ENCODE measurements around the gene ACTN4.
"Not testable (repeated sequence)": the region's sequence is repeated elsewhere in the genome, so short reads cannot be mapped to it uniquely, and the experiment has no call there.

ACTN4 gene

DNA sequence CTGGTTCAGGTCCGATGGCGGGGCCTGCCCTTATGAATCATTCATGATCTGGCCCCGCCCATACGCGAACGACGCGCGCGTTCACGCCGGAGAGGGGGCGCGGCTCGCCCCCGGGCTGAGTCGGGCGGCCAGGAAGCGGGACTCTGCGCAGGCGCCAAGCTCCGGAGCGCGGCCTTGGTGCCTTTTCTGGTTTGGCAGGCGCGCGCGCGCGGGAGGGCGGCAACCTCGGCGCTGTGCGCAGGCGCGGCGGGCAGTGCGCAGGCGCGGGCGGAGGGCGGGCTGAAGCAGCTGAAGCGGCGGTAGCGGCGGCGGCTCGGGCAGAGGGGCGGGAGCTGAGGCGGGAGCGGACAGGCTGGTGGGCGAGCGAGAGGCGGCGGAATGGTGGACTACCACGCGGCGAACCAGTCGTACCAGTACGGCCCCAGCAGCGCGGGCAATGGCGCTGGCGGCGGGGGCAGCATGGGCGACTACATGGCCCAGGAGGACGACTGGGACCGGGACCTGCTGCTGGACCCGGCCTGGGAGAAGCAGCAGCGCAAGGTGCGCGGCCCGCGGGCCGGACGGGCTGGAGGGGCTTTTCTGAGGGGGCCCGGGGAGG lies at the start of gene ACTN4:
ACTN4 (plus strand) TSS at position 282 of the 598 bp plus-strand sequence; CDS start at position 379, 97 bp downstream.
- DNase-seq (ENCODE audit: low read depth), result peak; percentile 63

DNA sequence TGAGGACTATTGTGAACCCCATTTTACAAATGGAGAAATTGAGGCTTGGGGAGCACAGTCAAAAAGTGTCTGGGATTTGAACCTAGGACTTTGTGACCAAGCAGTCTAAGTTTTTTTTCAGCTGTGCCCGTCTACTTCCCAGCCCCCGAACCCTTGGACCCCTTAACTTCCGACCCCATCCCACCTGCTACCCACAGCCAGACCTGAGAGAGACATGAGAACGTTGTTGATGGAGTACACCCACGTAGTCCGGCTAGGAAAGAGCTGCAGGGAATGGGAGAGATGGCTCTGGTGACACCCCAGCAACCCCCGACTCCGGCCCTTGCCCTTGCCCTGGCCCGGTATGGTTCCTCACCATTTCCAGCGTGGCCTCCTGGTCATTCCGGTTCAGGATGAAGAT lies 47.7 kb upstream of the ACTN4 start:
- no peak for DNase-seq (ENCODE audit: low read depth)

DNA sequence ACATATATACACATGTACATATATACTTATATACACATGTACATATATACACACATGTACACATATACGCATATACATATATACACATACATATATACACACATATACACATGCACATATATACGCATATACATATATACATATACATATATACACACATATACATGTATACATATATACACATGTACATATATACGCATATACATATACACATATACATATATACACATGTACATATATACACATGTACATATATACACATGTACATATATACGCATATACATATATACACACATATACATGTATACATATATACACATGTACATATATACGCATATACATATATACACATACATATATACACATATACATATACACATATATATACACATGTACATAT lies 44.6 kb upstream of the ACTN4 start:
- DNase-seq (ENCODE audit: low read depth), result not testable (repeated sequence)

DNA sequence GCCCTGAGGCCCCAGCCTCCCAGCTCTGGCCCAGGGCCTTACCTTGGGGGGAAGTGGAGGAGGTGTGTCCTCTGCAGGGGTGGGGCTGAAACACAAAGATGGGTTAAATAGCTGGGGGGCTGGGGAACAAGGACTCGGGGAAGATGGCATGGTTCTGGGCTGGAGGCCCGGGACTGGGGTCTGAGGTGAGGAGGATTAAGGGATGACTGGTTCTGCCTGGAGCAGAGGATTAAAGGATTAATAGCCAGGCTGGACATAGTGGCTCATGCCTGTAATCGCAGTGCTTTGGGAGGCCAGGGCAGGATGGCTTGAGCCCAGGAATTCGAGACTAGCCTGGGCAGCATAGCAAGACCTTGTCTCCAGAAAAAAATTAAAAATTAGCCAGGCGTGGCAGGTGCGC lies 41.3 kb upstream of the ACTN4 start:
- no peak for DNase-seq (ENCODE audit: low read depth)

DNA sequence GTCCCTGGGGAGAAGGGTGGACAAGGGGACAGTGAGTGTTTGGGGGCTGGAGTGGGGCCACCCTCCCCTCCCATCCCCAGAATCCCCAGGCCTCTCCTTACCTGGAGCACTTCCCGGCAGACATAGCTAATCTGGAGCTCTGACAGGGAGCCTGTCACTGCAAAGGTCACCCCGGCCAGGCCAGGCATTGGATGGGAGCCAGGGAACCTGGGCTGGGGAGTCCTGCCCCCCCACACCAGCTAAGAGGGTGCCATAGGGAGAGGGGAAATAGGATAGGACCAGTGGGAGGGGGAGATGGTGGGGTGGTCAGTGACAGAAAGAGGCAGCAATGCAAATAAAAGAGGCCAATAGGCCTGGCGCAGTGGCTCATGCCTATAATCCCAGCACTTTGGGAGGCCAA lies 33.2 kb upstream of the ACTN4 start:
- DNase-seq (ENCODE audit: low read depth), result no peak

DNA sequence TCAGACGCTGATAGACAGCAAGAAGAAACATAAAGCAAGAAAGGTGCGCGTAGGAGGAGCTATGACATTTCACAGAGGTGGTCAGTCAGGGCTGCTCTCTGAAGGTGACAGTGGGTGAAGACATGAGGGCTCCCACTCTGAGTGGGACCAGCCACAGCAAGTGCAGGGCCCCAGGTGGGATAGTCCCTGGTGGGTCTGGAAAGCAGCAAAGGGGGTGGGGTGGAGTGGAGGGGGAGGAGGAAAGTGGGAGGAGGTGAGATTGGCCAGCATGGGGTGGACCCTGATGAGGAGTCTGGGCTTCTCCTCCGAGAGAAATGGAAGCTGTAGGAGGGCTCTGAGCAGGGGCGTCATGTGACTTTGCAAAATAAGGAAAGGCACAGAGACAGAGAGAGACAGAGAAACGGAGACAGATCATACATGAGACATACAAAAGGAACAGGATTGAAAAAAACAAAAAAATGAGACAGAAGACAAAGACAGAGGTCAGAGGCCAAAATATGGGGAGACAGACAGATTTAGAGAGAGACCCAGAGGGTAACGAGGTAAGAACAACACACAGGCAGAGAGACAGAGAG lies 32.4 kb upstream of the ACTN4 start:
- DNase-seq (ENCODE audit: low read depth), result no peak

DNA sequence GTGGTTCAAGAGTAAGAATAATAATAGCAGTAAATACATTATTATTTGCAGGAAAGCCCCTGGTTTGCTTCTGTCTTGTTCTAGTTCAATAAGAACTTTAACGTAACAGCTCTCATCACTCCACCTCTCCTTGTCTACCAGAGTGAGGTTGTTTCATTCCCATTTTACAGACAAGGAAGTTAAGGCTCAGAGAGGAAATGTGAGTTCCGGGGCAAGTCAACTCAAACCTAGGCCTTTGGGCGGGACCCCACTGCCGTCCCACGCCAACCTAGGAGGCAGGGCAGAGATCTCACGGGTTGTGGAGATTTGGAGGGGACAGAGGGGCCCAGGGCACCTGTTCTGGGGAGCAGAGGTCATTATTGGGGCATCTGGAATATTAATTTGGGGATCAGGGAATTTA lies 31.2 kb upstream of the ACTN4 start:
- DNase-seq (ENCODE audit: low read depth), result no peak

DNA sequence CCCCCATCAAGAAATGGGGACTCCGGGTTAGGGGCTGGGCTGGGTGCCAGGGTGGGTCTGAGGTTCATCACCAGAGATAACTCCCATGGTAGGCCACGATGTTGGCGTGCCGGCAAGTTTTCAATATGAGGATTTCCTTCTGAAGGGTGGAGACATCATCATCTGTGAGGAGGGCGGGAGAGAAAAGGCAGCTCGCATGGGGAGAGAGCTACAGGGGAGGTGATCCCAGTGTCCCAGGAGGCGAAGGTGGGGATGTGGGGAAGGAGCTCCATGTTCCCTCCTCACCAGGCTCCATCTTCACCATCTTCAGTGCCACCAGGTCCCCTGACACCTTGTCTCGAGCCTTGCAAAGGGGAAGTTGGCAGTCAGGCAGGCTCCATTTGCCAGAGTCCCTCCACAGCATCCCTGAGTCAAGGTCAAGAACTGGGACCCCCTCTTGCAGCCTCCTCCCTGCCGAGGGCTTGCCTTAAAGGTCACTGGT lies 30.1 kb upstream of the ACTN4 start:
- DNase-seq (ENCODE audit: low read depth), result no peak

DNA sequence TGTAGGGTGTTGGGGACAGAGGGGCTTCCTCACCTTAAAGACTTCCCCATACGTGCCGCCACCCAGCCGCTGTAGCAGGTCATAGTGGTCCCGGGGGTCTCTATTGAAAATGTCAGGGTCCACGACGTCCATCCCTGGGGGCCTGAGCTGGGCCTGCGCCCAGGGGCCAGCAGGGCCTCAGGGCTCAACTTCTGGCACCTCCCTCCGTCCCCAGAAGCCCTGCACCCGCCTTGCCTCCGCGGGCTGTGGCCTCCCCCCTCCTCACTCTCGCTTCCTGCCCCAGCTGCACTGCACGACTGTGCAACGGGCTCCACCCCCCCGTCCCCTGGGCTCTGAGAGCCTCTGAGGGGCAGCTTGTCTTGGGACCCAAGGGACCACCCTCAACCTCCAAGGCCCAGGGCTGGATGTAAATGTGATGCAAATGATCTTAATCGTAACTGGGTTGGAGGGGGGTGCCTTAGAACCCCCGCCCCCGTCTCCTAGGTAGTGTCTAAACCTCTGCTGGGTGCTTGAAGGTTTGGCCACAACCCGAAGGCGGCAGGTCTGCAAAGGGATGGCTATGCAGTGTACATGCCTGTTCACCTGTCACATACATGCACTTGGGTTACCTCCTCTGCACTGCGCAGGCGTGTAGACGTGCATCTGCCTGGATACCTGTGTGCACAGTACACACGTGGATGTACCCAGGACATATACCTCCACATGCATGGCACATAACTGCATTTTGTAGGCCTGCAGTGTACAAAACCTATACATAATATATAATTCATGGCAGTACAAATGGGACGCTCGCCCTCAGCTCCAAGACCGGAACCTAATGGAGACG lies 29.5 kb upstream of the ACTN4 start, which contains the start of gene MAP4K1:
MAP4K1 (minus strand) TSS at position 190 of the 826 bp plus-strand sequence; CDS start at position 132, 58 bp downstream.
- DNase-seq (ENCODE audit: low read depth), result no peak

DNA sequence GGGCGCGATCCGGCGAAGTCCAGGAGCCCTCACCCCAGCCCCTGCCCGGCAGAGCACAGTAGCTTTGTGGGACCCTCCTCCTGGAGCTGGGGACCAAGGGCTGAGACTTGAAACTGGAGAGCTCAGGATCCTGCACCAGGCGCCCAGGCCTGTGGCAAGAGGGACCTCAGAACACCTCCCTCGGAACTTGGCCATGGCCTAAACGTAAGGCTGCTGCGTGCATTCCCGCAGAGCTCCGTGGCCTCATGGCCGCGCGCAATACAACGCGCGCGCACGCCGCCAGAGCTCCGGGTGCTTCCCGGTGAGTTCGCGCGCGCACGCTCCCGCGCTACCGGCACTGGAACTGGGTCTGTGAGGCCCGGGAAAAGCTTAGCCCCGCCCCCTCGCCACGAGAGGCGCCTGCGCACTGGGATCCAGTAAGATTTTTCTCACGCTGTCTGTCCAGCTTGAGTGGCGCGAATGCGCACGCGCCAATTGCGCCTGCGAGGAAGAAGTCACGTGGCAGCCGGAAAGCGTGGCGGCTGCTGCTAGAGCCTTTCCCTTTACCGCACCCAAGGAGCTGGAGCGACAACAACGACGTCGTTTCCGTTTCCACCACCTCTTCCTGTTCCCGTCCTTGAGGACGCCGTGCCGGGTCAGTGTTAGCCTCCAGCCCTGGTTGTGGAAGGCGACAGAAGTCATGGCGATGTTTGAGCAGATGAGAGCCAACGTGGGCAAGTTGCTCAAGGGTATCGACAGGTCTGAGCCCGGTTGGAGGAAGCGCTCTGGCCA lies 28.7 kb upstream of the ACTN4 start, which contains the start of gene EIF3K:
EIF3K (plus strand) TSS at position 599 of the 771 bp plus-strand sequence; CDS start at position 680, 81 bp downstream.
- DNase-seq (ENCODE audit: low read depth), result peak; percentile 90

DNA sequence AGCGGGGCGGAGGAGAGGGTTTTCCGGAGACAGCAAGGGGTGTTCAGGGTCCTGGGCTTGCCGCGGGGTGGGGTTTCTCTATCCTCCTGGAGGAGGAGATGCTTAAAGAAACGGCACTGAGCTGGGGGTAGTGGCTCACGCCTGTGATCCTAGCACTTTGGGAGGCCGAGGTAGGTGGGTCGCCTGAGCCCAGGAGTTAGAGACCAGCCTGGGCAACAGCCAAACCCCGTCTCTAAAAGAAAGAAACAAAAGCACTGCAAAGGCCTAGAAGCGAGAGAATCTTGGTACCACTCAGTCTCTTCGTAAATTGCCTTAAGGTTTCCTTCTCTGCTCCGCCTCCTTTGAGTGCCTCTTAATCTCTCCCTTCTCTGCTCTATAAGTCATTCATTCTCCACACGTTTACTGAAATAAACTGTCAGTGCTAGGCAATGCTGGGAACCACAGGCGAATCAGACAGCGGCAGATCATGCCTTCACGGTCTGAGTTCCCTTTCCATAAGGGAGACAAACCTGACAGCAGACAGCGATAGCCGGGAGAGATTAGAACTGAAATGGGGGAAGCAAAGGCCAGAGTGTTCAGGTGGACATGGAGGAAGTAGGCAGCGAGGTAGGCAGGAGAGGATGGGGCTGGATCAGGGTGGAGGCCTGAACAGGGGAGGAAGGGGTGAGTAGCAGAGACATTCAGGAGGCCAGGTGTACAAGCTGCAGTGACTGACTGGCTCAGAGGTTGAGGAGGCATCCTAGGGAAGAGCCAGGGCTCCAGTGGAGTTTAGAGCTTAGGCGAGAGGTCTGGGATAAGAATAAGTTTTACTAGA lies 27.9 kb upstream of the ACTN4 start:
- DNase-seq (ENCODE audit: low read depth), result no peak

DNA sequence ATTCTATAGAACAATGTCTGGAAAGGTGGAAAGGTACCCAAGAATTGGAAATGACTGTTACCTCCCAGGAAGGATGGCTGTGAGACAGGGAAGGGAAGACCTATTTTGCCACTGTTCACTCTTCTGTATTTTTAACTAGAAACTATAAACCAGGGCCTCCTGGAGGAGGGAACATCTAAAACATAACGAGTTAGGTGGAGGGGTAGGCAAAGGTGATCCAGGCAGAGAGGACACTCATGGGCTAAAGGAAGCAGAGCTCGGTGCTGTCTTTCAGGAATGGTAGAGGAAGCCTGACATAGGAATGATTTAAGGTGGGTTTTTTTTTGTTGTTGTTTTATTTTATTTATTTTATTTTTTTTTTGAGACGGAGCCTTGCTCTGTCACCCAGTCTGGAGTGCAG lies 22.6 kb upstream of the ACTN4 start:
- DNase-seq (ENCODE audit: low read depth), result no peak

DNA sequence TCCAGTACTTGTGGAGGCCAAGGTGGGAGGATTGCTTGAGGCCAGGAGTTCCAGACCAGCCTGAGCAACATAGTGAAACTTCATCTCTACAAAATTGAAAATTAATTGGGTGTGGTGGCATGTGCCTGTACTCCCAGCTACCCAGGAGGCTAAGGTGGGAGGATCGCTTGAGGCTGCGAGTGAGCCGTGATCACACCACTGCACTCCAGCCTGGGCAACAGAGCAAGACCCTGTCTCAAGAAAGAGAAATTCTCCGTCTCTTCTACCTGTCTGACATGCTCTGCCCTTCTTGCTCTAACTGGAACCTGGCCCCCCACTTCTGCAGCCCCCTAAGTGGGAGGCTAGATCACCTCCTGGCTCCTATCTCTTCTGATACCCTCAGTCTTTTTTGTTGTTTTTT lies 21.0 kb upstream of the ACTN4 start:
- no peak for DNase-seq (ENCODE audit: low read depth)

DNA sequence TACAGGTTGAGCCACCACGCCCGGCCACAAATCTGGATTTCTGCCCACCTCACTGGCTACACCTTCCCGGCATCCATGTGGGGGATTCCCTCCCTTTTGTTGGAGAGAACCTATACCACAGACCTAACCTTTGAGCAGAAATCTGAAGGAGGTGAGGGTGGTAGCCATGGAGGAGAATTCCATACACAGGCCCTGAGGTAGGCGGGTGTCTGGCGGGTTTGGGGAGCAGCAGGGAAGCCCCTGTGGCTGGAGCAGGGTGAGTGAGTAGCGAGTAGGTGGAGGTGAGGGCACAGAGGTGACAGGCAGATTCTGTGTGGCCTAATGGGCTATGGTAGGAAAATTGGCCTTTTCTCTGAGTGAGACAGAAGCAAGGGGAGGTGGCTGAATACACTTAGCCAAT lies 17.9 kb upstream of the ACTN4 start:
- DNase-seq (ENCODE audit: low read depth), result no peak

DNA sequence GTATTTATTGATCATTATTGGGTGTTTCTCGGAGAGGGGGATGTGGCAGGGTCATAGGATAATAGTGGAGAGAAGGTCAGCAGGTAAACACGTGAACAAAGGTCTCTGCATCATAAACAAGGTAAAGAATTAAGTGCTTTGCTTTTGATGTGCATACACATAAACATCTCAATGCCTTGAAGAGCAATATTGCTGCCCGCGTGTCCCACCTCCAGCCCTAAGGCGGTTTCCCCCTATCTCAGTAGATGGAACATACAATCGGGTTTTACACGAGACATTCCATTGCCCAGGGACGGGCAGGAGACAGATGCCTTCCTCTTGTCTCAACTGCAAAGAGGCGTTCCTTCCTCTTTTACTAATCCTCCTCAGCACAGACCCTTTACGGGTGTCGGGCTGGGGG lies 16.1 kb upstream of the ACTN4 start:
- DNase-seq (ENCODE audit: low read depth), result not testable (repeated sequence)

DNA sequence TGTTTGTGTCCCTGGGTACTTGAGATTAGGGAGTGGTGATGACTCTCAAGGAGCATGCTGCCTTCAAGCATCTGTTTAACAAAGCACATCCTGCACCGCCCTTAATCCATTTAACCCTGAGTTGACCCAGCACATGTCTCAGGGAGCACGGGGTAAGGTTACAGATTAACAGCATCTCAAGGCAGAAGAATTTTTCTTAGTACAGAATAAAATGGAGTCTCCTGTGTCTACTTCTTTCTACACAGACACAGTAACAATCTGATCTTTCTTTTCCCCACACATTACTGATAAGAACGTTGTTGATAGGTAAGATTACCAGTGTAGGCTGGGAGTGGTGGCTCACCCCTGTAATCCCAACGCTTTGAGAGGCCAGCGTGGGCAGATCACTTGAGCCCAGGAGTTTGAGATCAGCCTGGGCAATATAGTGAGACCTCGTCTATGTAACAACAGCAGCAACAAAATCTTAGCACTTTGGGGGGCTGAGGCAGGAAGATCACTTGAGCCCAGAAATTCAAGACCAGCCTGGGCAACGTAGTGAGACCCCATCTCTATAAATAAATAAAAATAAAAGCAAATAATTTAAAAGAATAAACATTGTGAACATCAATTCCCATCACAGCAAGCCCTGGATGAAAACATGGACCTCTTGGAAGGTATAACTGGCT lies 15.5 kb upstream of the ACTN4 start:
- DNase-seq (ENCODE audit: low read depth), result not testable (repeated sequence)

DNA sequence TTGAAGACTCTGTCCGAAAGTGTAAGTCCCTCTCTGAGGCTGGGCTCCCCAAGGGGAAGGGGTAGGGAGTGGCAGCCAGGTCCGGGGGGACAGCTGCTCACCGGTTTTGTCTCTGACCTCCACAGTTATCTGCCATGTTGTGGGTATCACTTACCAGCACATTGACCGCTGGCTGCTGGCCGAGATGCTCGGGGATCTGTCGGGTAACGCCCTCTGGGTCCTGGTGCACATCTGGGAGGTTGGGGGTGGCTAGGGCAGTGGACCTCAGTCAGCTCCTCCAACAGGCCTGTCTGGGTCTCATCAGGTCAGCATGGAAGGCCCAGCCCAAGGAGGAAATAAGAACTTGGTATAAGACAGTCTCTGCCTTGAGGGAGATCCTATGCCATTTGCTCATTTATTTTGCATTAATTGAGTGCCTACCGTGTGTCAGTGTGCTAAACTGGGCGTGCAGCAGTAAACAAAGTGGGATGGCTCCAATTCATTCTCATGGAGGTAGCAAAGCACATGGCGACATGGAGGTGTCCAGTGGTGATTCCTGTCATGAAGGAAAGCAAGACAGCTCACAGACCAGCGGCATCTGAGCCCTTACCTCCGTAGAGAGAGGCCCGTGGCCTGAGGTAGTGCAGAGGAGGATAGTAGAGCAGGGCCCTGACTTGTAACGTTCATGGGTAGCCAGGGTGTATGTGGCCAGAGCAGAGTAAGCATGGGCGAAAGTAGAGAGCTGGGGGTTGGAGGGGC lies 14.8 kb upstream of the ACTN4 start:
- no peak for DNase-seq (ENCODE audit: low read depth)

DNA sequence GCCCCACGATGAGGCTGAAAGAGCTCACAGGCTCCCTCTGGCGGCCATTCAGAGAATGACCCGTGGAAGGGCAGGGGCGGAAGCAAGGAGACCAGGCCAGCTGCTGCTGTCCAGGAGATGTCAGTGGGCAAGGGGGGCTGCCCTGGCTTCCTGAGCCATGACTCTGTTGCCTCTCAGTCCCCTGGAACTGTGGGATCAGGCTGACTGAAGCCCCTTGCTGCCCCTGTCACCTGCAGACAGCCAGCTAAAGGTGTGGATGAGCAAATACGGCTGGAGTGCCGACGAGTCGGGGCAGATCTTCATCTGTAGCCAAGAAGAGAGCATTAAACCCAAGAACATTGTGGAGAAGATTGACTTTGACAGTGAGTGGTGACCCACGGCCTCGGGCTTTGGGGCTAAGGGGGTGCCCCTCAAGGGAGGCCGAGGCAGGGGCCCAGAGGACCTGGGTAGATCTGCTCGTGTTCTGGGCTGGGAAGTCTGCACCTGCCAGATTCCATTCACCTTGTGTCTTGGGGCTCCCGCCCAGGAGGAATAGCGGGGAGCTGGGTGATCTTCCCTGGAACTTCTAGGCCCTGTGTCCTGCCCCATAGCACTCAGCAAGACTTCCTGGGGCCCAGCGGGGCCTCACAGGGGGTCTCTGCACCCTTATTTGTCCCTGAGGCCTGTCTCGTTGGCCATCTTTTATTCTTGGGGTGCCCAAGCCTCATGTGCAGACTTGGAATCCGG lies 12.5 kb upstream of the ACTN4 start:
- no peak for DNase-seq (ENCODE audit: low read depth)
